Measurements from ENCODE around the gene SAXO1. TPM values are rescaled to one million over a fixed set of nuclear protein-coding genes. Genes with fewer than 3 reads are reported as not detected.

SAXO1 gene
- polyA plus RNA-seq, 1 donor from 2014 or later, result not detected

- H3K9me2 ChIP-seq (ENCODE audit: insufficient read depth, low read length), result no peaks in the 10 kb centered on the region
- no peak overlapping the region for H3K27ac ChIP-seq (ENCODE audit: low read length)
- H3K4me3 ChIP-seq (ENCODE audit: low read length), result no peak overlapping the region
- no peak overlapping the region for H3K9ac ChIP-seq (ENCODE audit: low read length)
- peaks cover 4% of the 10 kb centered on the region for H3K9me3 ChIP-seq (ENCODE audit: low read length)
- no peaks in the 10 kb centered on the region for H3K27me3 ChIP-seq (ENCODE audit: insufficient read depth, low read depth, low read length)
- H4K20me1 ChIP-seq (ENCODE audit: insufficient read depth), result no peaks in the 10 kb centered on the region
- H2AFZ ChIP-seq (ENCODE audit: low read depth, low read length), result no peak overlapping the region
- H3K36me3 ChIP-seq (ENCODE audit: insufficient read depth, low read length), result no peaks in the 10 kb centered on the region
- no peak for TF ChIP-seq POLR2AphosphoS5 (IDR thresholded peaks at IDR 0.05)
- no peaks in the 10 kb centered on the region for H3F3A ChIP-seq (ENCODE audit: insufficient read depth, low read length, poor library complexity, severe bottlenecking)
- no peaks in the 10 kb centered on the region for H3K79me2 ChIP-seq (replicated peaks; ENCODE audit: insufficient read depth, low read length)
- H3K4me2 ChIP-seq (ENCODE audit: low read length), result no peak overlapping the region
These were observed 140.9 kb downstream of the SAXO1 start for GRCh38 chr9:18891946-18892670.

GRCh38 chr9:18890372-18890771, 142.6 kb downstream of the SAXO1 start:
- Histone ChIP-seq H2AFZ (ENCODE audit: low read depth, low read length) (no peak overlapping the region), H3K9ac (ENCODE audit: low read length) (no peak overlapping the region), H3K9me2 (ENCODE audit: insufficient read depth, low read length) (no peaks in the 10 kb centered on the region), H3F3A (ENCODE audit: insufficient read depth, low read length, poor library complexity, severe bottlenecking) (no peaks in the 10 kb centered on the region), H3K4me3 (ENCODE audit: low read length) (no peak overlapping the region), H3K4me2 (ENCODE audit: low read length) (no peak overlapping the region), H3K27me3 (ENCODE audit: insufficient read depth, low read depth, low read length) (no peaks in the 10 kb centered on the region), H3K36me3 (ENCODE audit: insufficient read depth, low read length) (no peaks in the 10 kb centered on the region), H3K79me2 (replicated peaks; ENCODE audit: insufficient read depth, low read length) (no peaks in the 10 kb centered on the region), H3K27ac (ENCODE audit: low read length) (no peak overlapping the region), H3K9me3 (ENCODE audit: low read length) (no peaks in the 10 kb centered on the region), H4K20me1 (ENCODE audit: insufficient read depth) (no peaks in the 10 kb centered on the region)
- TF ChIP-seq TAF1 (IDR thresholded peaks at IDR 0.05; ENCODE audit: low read depth) (no peak), REST (IDR thresholded peaks at IDR 0.05; ENCODE audit: borderline replicate concordance) (no peak), POLR2AphosphoS5 (IDR thresholded peaks at IDR 0.05) (no peak), EP300 (conservative IDR thresholded peaks at IDR 0.05; ENCODE audit: poor library complexity, severe bottlenecking) (no peak), RAD21 (conservative IDR thresholded peaks at IDR 0.05) (no peak), MXI1 (conservative IDR thresholded peaks at IDR 0.05; ENCODE audit: poor library complexity, severe bottlenecking) (no peak)

DNA sequence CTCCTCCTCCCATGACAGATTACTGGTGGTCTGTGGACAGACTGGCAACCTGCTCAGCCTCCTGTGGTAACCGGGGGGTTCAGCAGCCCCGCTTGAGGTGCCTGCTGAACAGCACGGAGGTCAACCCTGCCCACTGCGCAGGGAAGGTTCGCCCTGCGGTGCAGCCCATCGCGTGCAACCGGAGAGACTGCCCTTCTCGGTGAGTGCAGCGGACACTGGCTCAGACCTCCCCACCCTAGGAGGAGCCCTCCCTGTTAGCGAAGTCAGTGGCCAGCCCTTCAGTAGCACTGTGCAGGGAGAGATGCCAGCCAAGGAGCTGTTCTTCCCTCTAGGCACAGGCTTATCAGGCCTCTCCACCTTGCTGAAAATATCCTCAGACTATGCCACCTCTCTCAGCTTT, 143.5 kb downstream of the SAXO1 start:
- H3F3A ChIP-seq (ENCODE audit: insufficient read depth, low read length, poor library complexity, severe bottlenecking), result no peaks in the 10 kb centered on the region
- no peaks in the 10 kb centered on the region for H3K27me3 ChIP-seq (ENCODE audit: insufficient read depth, low read depth, low read length)
- no peak overlapping the region for H2AFZ ChIP-seq (ENCODE audit: low read depth, low read length)
- no peaks in the 10 kb centered on the region for H3K36me3 ChIP-seq (ENCODE audit: insufficient read depth, low read length)
- no peaks in the 10 kb centered on the region for H3K9me2 ChIP-seq (ENCODE audit: insufficient read depth, low read length)
- H4K20me1 ChIP-seq (ENCODE audit: insufficient read depth), result no peaks in the 10 kb centered on the region
- TF ChIP-seq EZH2 (IDR thresholded peaks at IDR 0.05; ENCODE audit: borderline replicate concordance, insufficient read depth, low read length, poor library complexity, severe bottlenecking) (no peak), POLR2AphosphoS5 (IDR thresholded peaks at IDR 0.05) (no peak), SMC3 (conservative IDR thresholded peaks at IDR 0.05; ENCODE audit: poor library complexity) (no peak), RAD21 (conservative IDR thresholded peaks at IDR 0.05) (no peak), MXI1 (conservative IDR thresholded peaks at IDR 0.05; ENCODE audit: poor library complexity, severe bottlenecking) (no peak), REST (IDR thresholded peaks at IDR 0.05; ENCODE audit: borderline replicate concordance) (no peak), EP300 (conservative IDR thresholded peaks at IDR 0.05; ENCODE audit: poor library complexity, severe bottlenecking) (no peak), TAF1 (IDR thresholded peaks at IDR 0.05; ENCODE audit: low read depth) (no peak), CTCF (IDR thresholded peaks at IDR 0.05; ENCODE audit: poor library complexity, severe bottlenecking) (no peak)
- no peaks in the 10 kb centered on the region for H3K79me2 ChIP-seq (replicated peaks; ENCODE audit: insufficient read depth, low read length)
- H3K9ac ChIP-seq (ENCODE audit: low read length), result no peak overlapping the region
- H3K4me3 ChIP-seq (ENCODE audit: low read length), result no peak overlapping the region
- no peaks in the 10 kb centered on the region for H3K9me3 ChIP-seq (ENCODE audit: low read length)
- H3K27ac ChIP-seq (ENCODE audit: low read length), result no peak overlapping the region
- H3K4me2 ChIP-seq (ENCODE audit: low read length), result no peak overlapping the region

Data from neural cell (in vitro differentiated cells).